ENCODE results near the gene CYP2C18. TPM values are rescaled to one million over a fixed set of nuclear protein-coding genes. Genes with fewer than 3 reads are reported as not detected.

Gene CYP2C18
- polyA plus RNA-seq, 1 donor from 2014 or later = not detected

DNA sequence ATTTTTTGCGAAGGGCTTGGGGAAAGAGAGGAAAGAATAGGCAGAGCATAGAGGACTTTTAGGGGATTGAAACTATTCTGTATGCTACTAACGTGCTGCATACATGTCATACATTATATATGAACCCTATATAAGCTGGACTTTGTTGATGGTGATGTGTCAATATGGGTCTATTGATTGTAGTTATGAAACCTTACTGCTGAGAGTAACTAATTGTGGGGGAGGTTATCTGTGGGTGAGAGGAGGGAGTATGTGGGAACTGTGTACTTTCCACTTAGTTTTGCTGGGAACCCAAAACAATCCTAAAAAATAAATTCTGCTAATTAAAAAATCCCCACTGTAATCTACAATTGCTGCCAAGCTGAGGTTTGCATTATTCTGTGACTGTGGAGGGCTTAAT lies 63.6 kb downstream of the CYP2C18 start:
- H3K36me3 ChIP-seq (ENCODE audit: insufficient read depth, low read length) = no peaks in the 10 kb centered on the region
- no peak overlapping the region for H3K27ac ChIP-seq (ENCODE audit: low read length)
- no peaks in the 10 kb centered on the region for H4K20me1 ChIP-seq (ENCODE audit: insufficient read depth)
- H3K79me2 ChIP-seq (replicated peaks; ENCODE audit: insufficient read depth, low read length) = no peaks in the 10 kb centered on the region
- no peaks in the 10 kb centered on the region for H3K9me3 ChIP-seq (ENCODE audit: low read length)
- H3F3A ChIP-seq (ENCODE audit: insufficient read depth, low read length, poor library complexity, severe bottlenecking) = no peaks in the 10 kb centered on the region
- TF ChIP-seq, protein P1, sequence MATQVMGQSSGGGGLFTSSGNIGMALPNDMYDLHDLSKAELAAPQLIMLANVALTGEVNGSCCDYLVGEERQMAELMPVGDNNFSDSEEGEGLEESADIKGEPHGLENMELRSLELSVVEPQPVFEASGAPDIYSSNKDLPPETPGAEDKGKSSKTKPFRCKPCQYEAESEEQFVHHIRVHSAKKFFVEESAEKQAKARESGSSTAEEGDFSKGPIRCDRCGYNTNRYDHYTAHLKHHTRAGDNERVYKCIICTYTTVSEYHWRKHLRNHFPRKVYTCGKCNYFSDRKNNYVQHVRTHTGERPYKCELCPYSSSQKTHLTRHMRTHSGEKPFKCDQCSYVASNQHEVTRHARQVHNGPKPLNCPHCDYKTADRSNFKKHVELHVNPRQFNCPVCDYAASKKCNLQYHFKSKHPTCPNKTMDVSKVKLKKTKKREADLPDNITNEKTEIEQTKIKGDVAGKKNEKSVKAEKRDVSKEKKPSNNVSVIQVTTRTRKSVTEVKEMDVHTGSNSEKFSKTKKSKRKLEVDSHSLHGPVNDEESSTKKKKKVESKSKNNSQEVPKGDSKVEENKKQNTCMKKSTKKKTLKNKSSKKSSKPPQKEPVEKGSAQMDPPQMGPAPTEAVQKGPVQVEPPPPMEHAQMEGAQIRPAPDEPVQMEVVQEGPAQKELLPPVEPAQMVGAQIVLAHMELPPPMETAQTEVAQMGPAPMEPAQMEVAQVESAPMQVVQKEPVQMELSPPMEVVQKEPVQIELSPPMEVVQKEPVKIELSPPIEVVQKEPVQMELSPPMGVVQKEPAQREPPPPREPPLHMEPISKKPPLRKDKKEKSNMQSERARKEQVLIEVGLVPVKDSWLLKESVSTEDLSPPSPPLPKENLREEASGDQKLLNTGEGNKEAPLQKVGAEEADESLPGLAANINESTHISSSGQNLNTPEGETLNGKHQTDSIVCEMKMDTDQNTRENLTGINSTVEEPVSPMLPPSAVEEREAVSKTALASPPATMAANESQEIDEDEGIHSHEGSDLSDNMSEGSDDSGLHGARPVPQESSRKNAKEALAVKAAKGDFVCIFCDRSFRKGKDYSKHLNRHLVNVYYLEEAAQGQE (IDR thresholded peaks at IDR 0.05; ENCODE audit: borderline replicate concordance) = no peak
- no peak for TF ChIP-seq EZH2 (IDR thresholded peaks at IDR 0.05; ENCODE audit: borderline replicate concordance, insufficient read depth, low read length, poor library complexity, severe bottlenecking)
- TF ChIP-seq SMC3 (conservative IDR thresholded peaks at IDR 0.05; ENCODE audit: poor library complexity) = no peak
- TF ChIP-seq, protein P2, sequence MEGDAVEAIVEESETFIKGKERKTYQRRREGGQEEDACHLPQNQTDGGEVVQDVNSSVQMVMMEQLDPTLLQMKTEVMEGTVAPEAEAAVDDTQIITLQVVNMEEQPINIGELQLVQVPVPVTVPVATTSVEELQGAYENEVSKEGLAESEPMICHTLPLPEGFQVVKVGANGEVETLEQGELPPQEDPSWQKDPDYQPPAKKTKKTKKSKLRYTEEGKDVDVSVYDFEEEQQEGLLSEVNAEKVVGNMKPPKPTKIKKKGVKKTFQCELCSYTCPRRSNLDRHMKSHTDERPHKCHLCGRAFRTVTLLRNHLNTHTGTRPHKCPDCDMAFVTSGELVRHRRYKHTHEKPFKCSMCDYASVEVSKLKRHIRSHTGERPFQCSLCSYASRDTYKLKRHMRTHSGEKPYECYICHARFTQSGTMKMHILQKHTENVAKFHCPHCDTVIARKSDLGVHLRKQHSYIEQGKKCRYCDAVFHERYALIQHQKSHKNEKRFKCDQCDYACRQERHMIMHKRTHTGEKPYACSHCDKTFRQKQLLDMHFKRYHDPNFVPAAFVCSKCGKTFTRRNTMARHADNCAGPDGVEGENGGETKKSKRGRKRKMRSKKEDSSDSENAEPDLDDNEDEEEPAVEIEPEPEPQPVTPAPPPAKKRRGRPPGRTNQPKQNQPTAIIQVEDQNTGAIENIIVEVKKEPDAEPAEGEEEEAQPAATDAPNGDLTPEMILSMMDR (IDR thresholded peaks at IDR 0.05; ENCODE audit: poor library complexity, severe bottlenecking) = no peak
- TF ChIP-seq MXI1 (conservative IDR thresholded peaks at IDR 0.05; ENCODE audit: poor library complexity, severe bottlenecking) = no peak
- TF ChIP-seq POLR2AphosphoS5 (IDR thresholded peaks at IDR 0.05) = no peak
- TF ChIP-seq RAD21 (conservative IDR thresholded peaks at IDR 0.05) = no peak
- no peak for TF ChIP-seq EP300 (conservative IDR thresholded peaks at IDR 0.05; ENCODE audit: poor library complexity, severe bottlenecking)
- TF ChIP-seq TAF1 (IDR thresholded peaks at IDR 0.05; ENCODE audit: low read depth) = no peak
- H3K4me2 ChIP-seq (ENCODE audit: low read length) = no peak overlapping the region
- no peaks in the 10 kb centered on the region for H3K9me2 ChIP-seq (ENCODE audit: insufficient read depth, low read length)
- no peak overlapping the region for H3K9ac ChIP-seq (ENCODE audit: low read length)
- no peak overlapping the region for H2AFZ ChIP-seq (ENCODE audit: low read depth, low read length)
- no peaks in the 10 kb centered on the region for H3K27me3 ChIP-seq (ENCODE audit: insufficient read depth, low read depth, low read length)
- H3K4me3 ChIP-seq (ENCODE audit: low read length) = no peak overlapping the region

DNA sequence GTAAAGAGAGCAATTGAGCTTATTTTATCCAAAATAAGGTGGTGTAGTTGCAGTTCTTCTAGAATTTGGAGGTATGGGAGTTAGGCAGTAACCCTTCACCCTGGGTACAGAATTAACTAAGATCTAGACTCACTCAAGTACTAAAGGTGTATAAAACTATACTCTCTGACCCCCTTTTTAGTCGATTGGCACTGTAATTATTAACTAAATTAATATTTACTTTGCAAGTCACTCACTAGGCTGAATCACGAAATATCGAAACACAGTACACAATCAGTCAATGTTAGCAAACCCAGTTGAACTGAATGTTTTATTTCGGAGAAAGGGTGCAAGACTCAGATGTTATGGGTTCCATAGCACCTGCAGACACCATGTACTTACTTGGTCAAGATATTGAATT lies 64.3 kb downstream of the CYP2C18 start:
- Histone ChIP-seq H3K9me3 (ENCODE audit: low read length) (no peaks in the 10 kb centered on the region), H3K9me2 (ENCODE audit: insufficient read depth, low read length) (no peaks in the 10 kb centered on the region), H4K20me1 (ENCODE audit: insufficient read depth) (no peaks in the 10 kb centered on the region), H3K4me2 (ENCODE audit: low read length) (no peak overlapping the region), H2AFZ (ENCODE audit: low read depth, low read length) (no peak overlapping the region), H3K36me3 (ENCODE audit: insufficient read depth, low read length) (no peaks in the 10 kb centered on the region), H3K9ac (ENCODE audit: low read length) (no peak overlapping the region), H3K27me3 (ENCODE audit: insufficient read depth, low read depth, low read length) (no peaks in the 10 kb centered on the region), H3K27ac (ENCODE audit: low read length) (no peak overlapping the region), H3K79me2 (replicated peaks; ENCODE audit: insufficient read depth, low read length) (no peaks in the 10 kb centered on the region), H3F3A (ENCODE audit: insufficient read depth, low read length, poor library complexity, severe bottlenecking) (no peaks in the 10 kb centered on the region), H3K4me3 (ENCODE audit: low read length) (no peak overlapping the region)
- TF ChIP-seq, protein P1 (IDR thresholded peaks at IDR 0.05; ENCODE audit: borderline replicate concordance) = no peak
- TF ChIP-seq POLR2AphosphoS5 (IDR thresholded peaks at IDR 0.05) = no peak
- no peak for TF ChIP-seq SMC3 (conservative IDR thresholded peaks at IDR 0.05; ENCODE audit: poor library complexity)
- no peak for TF ChIP-seq TAF1 (IDR thresholded peaks at IDR 0.05; ENCODE audit: low read depth)
- TF ChIP-seq EZH2 (IDR thresholded peaks at IDR 0.05; ENCODE audit: borderline replicate concordance, insufficient read depth, low read length, poor library complexity, severe bottlenecking) = no peak
- no peak for TF ChIP-seq EP300 (conservative IDR thresholded peaks at IDR 0.05; ENCODE audit: poor library complexity, severe bottlenecking)
- TF ChIP-seq, protein P2 (IDR thresholded peaks at IDR 0.05; ENCODE audit: poor library complexity, severe bottlenecking) = no peak
- TF ChIP-seq MXI1 (conservative IDR thresholded peaks at IDR 0.05; ENCODE audit: poor library complexity, severe bottlenecking) = no peak
- no peak for TF ChIP-seq RAD21 (conservative IDR thresholded peaks at IDR 0.05)
